ENCODE results near the gene FAM20C.
"Not testable (repeated sequence)": the region's sequence is repeated elsewhere in the genome, so short reads cannot be mapped to it uniquely, and the experiment has no call there.

Gene FAM20C

DNA sequence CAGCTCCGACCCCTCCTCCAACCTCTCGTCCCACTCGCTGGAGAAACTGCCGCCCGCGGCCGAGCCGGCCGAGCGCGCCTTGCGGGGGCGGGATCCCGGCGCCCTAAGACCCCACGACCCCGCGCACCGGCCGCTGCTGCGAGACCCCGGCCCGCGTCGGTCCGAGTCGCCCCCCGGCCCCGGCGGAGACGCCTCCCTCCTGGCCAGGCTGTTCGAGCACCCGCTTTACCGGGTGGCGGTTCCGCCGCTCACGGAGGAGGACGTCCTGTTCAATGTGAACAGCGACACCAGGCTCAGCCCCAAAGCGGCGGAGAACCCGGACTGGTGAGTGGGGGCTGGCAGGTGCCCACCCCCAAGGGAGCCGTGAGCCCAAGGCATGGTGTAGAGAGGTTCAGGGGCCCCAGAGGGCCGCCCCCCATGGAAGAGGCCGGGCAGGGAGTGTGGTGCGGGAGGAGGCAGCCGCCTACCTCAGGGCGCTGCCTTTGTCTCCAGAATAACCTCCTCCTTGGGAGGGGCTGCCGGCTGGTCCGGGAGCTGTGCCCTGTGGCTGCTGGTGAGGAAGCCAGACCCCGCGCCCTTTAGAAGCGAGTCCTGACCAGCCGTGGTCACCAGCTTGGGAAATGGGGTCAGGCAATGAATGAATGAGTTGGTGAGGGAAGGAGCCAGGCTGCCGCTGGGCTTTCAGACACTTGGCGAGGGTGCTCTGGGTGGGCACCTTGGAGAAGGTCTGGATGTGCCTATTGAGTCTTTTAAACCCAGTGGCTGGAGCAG lies 1.3 kb downstream of the FAM20C start:
- DNase-seq, result no peak

DNA sequence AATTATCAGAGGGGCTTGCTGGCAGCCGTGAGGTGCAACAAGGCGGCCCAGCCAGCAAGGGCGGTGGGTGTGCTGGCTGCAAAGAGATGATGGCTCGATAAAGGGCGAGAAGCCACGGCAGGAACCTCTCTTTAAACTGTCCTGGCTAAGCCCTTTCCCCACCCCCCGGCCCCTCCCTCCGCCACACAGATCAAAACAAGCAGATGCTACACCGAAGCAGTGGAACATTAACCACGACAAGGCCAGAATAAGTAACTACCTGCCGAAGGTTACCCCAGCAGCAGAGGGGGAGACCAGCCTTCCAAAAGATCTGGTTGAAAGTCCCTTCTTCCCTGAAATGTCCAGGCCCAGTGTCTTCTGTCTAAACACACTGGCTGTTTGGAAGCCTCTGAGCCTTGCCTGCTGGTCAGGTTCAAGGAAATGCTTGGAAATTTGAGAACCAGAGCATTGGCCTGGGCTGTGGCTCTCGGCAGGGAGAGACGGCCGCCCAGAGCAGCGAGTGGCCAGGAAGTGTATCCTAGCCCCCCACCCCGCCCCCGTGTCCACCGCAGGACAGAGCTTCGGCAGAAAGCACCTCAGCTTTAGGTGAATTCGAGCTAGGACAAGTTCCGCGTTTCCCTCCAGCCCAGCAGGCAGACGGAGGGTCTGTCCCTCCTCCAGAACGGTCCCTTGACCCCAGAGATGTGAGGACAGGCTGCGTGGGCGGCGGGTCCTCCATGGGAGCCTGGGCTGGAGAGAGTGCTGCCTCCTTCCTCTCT lies 2.1 kb downstream of the FAM20C start:
- DNase-seq, result no peak

DNA sequence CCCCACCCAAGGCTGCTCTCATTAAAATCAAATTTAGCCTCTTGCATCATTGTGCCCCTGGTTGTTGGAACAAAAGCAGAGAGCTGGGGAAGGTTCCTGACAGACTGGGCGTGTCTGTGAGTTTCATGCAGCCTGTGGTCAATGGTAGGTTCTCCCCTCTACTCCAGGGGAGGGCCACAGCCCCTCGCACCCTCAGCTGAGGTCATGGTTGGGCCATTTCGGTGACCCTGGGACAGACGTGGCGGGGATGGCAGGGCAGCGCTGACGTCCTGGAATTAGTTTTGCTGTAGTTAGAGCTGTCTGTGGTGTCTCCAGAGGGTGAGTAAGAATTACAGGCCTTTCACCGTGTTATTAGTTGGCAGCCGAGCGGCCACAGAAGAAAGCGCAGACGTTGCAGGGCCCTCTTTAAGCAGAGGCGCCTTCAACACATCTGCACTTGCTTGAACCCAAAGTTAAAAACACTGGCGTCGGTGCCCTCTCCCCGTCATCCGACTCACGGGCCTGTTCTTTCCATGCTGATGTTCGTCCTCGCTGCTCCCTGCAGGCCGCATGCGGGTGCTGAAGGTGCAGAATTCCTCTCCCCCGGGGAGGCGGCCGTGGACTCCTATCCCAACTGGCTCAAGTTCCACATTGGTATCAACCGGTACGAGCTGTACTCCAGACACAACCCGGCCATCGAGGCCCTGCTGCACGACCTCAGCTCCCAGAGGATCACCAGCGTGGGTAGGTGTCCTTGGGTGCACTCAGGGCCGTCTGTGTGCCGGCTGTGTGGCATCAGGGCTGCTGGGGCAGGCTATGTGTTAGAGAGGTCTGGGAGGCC lies 2.8 kb downstream of the FAM20C start:
- DNase-seq, result no peak

DNA sequence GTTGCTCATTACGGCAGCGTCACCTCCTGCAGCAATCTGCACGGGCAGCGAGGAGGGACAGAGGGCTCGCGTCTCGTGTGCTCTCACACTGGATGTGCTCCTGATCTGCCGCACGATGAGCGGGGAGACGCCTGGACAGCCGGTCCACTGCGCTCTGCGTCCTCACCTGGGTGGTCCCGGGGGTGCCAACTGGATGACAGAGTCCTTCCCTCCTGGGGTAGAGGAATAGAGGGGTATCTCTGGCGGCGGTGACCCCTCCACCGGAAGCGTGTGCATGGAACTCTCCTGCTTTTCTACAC lies 3.4 kb downstream of the FAM20C start:
- no peak for DNase-seq

DNA sequence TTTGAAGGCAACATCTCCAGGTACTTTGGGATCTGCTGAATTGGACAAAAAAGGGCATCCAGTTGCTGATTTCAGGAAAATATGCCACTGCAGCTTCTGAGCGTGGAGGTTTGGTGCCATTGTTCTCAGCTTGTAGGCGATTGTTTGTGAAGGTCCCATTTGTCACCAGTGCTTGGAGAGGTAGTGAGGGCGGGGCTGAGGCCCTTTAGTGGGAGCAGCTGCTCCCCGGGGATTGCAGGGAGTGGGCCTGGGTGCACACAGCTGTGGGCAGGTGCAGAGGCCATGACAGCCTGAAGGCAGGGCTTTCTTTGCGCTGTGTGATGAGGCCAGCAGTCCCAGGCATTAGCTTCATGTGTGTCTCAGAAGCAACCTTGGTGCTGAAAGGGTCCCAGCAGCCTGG lies 3.9 kb downstream of the FAM20C start:
- DNase-seq, result no peak

DNA sequence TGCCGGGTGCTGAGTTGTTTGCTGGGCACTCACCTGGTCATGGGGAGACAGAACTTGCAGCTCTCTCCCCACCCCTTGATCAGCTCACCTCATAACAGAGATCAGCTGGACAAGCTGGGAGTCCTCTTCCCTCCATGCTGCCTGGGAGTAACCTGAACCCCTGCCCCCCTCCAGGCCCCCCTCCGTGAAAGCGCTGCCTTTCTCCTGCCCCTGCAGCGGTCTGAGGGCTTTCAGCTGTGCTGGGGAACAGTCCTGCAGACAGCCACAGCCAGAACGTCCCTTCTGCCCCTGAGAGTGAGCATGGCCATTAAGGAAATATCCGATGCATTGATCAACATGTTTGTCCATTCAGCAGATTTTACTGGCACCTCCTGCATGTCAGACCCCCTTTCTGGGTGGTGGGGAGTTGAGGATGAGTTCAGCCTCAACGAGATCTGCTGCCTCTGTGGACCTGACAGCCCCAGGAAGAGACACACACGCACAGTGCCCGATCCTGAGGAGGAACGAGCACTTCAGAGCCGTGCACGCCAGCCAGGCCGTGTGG lies 4.5 kb downstream of the FAM20C start:
- DNase-seq, result no peak

DNA sequence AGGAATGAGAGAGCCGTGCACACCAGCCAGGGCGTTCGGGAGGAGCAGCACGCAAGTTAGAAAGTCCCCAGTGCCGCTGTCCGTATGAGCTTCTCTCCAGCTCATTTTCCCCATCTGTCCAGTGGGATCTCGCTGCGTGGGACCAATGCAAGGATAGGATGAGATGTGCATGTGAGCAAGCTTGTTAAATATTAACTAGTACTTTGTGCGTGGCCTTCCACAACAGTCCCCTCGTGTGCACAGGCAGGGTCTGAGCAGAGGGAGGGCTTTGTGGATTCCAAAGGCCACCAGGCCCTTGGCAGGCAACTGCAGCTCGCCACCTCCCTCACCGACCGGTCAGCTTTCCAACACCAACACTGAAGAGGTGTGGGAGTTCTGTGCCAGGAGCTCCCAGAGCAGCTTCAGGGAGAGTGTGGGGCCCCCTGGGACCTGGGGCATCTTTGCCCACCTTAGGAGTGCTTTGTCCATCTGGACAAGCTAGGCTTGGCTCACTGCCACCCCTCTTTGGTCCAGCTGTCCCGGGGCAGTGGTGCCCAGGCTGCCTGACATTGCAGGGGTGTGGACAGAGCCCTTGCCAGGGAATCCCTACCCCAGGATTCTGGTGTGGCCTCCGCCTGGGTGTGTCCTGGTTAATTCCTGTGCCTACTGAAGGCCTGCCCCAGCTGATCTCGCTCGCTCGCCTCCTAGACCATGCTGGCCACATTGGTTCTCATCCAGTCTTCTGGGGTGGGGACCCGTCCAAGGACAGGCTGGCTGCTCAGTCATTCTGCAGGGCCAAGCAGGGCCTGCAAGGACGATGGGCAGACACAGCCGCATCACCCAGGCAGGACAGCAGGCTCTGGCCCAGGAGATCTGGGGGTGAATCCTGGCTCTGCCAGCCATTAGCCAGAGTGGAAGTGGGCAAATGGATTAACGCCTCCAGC lies 5.3 kb downstream of the FAM20C start:
- no peak for DNase-seq

DNA sequence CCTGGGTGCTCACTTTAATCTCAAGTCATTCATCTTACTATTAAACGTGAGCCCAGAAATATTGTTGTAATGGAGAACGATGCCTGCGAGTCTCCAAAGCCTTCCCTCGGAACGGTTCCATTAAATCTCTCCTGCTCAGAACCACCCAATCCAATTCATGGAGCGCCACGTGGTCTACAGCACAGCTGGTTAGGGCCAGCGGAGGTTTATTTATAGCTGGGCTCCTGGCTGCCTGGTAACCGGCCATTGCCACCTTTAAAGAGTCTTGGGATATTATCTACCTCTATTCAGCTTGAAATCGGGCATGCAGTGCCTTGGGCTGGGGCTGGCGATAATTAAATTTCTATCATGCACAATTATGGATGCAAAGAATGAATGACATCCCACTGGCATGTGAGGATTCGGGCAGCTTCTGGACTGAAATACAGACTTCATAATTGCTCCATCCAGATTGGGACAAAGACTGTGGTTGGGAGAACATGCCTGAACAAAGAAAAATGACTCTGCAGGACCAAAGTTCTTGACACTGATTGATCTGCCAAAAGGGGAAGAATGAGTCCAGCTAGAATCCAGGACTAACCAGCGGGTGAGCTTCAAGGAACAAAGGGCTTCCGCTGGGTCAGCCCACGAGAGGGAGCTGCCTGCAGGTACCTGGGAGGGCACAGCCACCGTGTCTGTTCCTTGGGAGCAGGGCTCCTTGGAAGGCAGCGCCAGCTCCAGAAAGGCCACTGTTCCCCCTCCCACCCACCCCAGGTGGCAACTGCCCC lies 7.3 kb downstream of the FAM20C start:
- DNase-seq, result no peak

DNA sequence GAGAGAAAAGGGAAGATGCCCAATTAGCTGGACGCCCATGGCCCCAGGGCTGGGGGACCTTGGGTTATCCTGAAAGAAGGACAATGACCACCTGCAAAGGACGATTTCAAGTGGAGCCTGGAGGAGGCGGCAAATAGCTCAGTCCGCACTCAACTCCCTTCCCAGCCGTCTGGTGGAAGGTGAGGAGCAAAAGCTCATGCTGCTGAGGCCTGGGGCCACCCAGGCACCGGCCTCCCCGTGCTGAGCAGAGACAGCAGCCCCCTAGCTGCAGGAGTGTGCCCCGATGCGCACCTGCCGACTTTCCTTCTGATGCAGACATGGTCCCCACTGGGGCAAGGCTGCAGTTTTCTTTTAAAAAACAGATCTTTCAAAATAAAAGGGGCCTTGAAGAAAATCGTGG lies 7.9 kb downstream of the FAM20C start:
- no peak for DNase-seq

DNA sequence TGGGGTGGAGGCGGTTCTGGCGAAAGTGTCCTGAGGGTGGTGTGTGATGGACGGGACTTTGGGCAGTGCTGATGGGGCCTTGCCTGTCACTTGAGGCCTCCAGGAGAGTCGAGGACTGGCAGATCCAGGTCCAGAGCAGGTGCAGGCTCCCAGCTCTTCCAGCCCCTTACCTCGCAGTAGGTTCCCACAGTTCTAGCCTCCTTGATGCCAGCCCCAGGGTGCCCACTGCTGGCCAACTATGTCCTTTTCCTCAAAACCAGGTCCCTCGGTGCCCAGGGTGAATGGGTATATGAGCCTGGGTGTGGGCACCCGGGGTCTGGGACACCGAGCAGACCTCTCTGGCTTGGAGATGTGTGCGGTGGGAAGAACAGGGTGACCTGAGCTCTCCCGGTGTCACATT lies 8.3 kb downstream of the FAM20C start:
- no peak for DNase-seq

DNA sequence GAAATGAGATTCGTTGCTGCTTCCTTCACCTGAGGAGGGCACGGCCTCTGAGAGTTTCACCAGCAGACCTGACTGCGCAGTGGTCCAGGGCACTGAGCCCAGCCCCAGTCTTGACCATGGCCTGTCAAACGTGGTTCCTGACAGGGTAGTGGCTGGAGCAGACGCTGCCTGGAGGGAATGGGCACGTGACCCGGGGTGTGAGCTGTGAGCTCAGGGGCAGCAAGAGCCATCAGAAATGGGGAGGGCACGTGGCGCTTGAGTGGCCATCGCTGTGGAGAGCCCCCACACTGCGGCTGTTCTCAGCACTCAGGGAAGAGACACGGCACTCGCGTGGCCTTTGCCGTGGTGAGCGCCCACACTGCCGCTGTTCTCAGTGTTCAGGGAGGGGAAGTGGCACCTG lies 12.0 kb downstream of the FAM20C start:
- DNase-seq, result no peak

DNA sequence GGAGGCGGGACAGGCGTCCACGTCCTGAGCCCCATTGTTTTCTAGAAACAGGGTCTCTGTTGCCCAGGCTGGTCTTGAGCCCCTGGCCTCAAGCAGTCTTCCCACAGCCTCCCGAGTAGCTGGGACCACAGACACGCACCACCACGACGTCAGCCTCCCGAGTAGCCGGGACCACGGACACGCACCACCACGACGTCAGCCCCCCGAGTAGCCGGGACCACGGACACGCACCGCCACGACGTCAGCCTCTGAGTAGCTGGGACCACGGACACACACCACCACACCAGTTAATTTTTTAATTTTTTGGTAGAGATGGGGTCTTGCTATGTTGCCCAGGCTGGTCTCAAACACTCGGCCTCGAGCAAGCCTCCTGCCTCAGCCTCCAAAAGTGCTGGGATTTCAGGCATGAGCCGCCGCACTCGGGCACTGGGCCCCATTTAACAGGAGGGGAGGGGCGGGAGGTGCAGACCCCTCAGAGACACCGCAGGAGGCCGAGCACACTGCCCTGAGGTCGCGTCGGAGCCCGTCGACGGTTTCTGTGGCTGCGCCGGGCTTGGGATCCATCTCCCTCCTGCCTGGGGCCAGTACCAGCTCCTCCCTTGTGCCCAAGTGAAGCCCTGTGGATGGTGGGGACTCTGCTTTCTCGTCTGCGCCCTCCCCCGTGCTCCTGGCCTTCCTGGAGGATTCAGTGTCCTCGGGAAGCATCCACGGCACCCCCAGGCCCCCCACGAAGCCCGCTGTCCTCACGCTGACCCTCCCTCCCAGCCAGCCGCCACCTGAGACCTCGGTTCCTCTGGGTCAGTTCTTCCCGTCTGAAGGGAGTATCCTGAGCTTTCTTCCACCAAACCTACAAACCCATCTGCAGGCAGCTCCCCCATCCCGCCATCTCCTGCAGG lies 13.0 kb downstream of the FAM20C start:
- DNase-seq, result no peak

DNA sequence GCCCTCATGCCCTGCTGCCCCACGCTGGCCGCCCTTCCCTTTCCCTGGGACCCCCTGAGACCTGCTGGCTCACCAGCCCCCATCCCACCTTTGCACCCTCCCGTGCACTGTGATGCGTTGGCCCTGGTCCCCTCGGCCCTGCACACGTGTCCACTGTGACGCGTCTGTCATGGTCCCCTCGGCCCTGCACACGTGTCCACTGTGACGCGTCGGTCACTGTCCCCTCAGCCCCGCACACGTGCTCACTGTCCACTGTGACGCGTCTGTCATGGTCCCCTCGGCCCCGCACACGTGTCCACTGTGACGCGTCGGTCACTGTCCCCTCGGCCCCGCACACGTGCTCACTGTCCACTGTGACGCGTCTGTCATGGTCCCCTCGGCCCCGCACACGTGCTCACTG lies 14.0 kb downstream of the FAM20C start:
- not testable (repeated sequence) for DNase-seq

DNA sequence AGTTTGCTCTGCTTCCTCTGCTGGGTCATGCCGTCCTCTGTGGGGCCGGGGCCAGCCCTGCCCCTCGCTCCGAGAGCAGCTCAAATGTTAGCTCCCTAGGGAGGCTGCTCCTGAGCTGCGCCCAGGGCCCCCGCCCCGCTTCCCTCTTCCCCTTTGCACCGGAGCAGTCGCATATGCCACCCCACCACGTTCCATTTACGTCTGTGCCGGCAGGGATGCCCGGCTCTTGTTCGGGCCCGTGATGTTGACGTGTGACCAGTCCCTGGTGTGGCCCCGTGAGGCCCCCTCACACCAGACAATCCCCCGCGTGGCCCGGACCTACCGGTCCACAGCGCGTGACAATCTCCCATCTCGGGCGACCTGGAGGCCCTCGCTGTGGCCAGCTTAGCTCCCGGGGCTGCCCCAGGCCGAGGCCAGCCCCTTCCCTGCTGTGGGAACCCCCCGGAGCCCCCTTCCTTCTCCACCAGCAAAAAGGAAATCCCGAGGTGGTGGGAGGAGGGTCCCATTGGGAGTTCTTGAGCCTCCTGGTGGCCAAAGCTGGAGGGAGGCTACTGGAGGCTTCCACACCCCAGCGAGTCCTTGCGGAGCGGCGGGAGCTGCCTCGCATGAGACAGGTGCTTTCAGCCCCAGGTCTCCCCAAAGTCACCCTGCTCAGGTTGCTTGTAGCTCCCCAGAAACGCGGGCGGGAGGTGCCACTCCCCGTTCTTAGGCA lies 15.2 kb downstream of the FAM20C start:
- no peak for DNase-seq

DNA sequence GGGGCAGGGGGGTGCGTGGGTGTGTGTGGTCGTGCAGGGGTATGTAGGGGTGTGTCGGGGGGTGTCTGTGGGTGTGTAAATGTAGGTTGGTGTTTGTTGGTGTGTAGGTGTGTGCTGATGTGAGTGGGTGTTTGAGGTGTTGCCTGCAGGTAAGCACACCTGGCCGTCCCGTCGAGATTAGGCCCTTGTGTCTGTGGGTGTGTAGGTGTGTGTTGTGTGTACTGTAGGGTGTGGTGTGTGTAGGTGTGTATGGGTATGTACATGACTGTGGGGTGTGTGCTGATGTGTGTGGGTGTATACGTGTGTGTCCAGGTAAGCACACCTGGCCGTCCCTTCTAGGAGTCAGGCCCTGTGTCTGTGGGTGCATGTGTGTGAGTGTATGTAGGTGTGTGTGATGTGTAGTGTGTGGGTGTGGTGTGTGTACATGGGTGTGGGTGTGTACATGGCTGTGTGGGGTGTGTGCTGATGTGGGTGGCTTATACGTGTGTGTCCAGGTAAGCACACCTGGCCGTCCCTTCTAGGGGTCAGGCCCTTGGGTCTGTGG lies 15.8 kb downstream of the FAM20C start:
- no peak for DNase-seq

DNA sequence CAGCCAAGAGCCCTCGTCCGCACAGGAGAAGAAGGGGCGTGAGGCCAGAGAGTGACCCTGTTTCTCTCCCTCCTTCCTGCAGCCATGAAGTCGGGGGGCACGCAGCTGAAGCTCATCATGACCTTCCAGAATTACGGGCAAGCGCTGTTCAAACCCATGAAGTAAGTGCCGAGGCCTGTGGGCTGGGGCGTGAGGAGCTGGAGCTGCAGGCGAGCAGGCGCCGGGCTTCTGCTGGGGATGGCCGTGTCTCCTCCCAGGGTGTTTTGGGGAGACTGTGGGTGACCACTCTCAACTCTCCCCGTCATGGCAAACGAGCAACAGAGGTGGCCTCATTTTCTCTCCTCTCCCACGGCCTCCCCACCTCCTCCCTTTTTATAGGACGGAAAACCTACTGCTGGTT lies 16.4 kb downstream of the FAM20C start:
- no peak for DNase-seq

DNA sequence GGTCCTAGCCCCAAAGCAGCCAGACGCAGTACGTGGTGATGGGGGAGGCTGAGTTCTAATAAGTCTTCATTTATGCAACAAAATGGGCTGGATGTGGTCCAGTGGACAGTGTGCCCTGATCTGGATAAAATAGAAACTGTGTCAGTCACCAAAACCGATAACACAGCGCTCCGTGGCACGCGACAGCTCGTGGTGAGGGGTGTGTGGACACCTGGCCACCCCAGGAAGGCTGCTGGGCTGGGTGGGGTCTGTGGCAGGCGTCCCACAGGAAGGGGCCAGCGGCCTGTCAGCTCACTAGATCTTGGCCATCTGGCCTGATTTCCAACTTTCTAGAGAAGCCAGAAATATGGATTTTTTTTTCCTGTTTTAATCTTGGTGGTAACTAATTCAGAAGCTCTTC lies 17.0 kb downstream of the FAM20C start:
- DNase-seq, result no peak

DNA sequence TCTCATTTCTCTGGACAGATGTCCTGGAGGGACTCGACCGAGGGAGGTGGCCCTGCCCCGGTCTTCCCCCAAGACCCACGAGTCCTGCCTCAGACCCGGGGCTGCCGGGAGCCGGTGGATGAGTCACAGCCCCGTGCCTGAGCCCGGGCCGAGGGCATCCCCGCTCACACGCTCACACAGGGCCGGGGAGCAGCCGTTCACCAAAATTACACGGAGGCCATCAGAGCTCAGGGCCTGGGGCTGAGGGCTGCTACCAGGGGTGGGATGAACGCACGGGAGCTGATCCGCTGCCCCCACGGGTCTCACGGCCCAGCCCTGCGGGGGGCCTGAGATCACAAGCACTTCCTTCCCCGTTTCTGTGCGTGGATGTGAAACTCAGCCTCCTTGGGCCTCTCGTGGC lies 17.5 kb downstream of the FAM20C start:
- DNase-seq, result no peak

DNA sequence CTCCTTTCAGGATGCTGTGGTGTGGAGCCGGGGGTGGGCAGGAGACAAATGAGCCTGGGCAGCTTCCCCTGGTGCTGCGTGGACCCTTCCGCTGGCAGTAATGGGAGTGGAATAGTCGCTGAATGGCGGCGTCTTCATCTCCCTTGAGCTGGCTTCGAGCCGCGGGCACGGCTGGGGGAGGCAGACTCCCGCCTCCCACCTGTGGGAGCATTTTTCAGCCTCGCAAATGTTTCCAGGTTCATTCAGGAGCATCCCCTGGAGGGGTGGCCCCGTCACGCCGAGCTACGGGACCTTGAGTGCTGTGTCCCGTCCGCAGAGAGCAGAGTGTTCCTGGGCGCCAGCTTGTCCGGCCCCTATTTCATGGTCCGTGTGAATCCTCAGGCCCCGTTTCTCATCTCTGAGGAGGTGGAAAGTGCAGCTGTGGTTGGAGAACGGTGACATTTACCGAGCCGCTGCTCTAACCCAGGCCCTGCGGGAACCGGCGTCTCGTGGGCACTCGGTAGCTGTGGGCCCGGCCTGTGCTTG lies 18.1 kb downstream of the FAM20C start:
- DNase-seq, result no peak
